IMR-90 (cell line): ENCODE measurements around the gene C1GALT1. TPM values are rescaled to one million over a fixed set of nuclear protein-coding genes. Genes with fewer than 3 reads are reported as not detected.

ENCODE experiments used
- ATAC-seq: fragments of 200-7000 bp; cut with Tn5 transposase; 2 replicates; pipeline ENCODE4 v1.9.1; 2020; ENCODE audit warnings: low read depth, mild to moderate bottlenecking, moderate library complexity
- BruUV-seq: library from RNA; stranded (reverse); fragments of 400-500 nt; replicated peaks from 2 replicates; lab custom pipeline; 2021; lab: Mats Ljungman, UMichigan
- CTCF ChIA-PET: fragments of 300-600 bp; formaldehyde crosslinking; extraction: SDS; loops from one replicate; lab custom pipeline; 2021; ENCODE audit warnings: antibody characterized with exemption; lab: Yijun Ruan, JAX
- POLR2A ChIA-PET: fragments of 300-600 bp; sonication (Branson Sonifier 250); formaldehyde crosslinking; loops from one replicate; lab custom pipeline; 2022; ENCODE audit warnings: antibody characterized with exemption; ENCODE audit not compliant: unreplicated experiment; lab: Charles Lee
- DNase-seq: peaks from one replicate; pipeline ENCODE4 v3.0.0; 2013
- H2AFZ ChIP-seq: replicated peaks from 2 replicates; pipeline ENCODE3; 2013; ENCODE audit warnings: low read length, mild to moderate bottlenecking; ENCODE audit not compliant: poor library complexity
- H2AK5ac ChIP-seq: 2 replicates; pipeline ENCODE4 v1.6.1; 2013; ENCODE audit warnings: low read depth, low read length, inconsistent platforms
- H2AK9ac ChIP-seq: replicated peaks from 2 replicates; pipeline ENCODE3; 2013; ENCODE audit warnings: mild to moderate bottlenecking, low read depth, low read length, moderate library complexity; ENCODE audit not compliant: poor library complexity
- H2BK120ac ChIP-seq: 2 replicates; pipeline ENCODE4 v1.6.1; 2013; ENCODE audit warnings: low read depth, low read length, inconsistent platforms
- H2BK15ac ChIP-seq: 3 replicates; pipeline ENCODE4 v1.6.1; 2013; ENCODE audit warnings: low read depth, low read length, inconsistent platforms
- H2BK20ac ChIP-seq: 2 replicates; pipeline ENCODE4 v1.6.1; 2013; ENCODE audit warnings: low read depth, mild to moderate bottlenecking, inconsistent platforms, low read length, moderate library complexity
- H2BK5ac ChIP-seq: 2 replicates; pipeline ENCODE4 v1.6.1; 2013; ENCODE audit warnings: mild to moderate bottlenecking, low read depth, low read length, inconsistent platforms; ENCODE audit not compliant: poor library complexity, severe bottlenecking
- H3K14ac ChIP-seq: replicated peaks from 2 replicates; pipeline ENCODE4 v1.6.1; 2013; ENCODE audit warnings: low read depth, low read length, inconsistent platforms
- H3K18ac ChIP-seq: 2 replicates; pipeline ENCODE4 v1.6.1; 2013; ENCODE audit warnings: low read depth, low read length, control low read depth
- H3K23ac ChIP-seq: 2 replicates; pipeline ENCODE4 v1.6.1; 2013; ENCODE audit warnings: low read depth, low read length, inconsistent platforms
- H3K27ac ChIP-seq: 2 replicates; pipeline ENCODE4 v1.5.1; 2013; ENCODE audit warnings: mild to moderate bottlenecking, control low read depth, low read length; ENCODE audit not compliant: insufficient read depth
- H3K27me3 ChIP-seq: 2 replicates; pipeline ENCODE4 v1.6.1; 2013; ENCODE audit warnings: low read length; ENCODE audit not compliant: control insufficient read depth, insufficient read depth
- H3K36me3 ChIP-seq: 2 replicates; pipeline ENCODE4 v1.6.1; 2013; ENCODE audit warnings: low read length, mixed read lengths; ENCODE audit not compliant: control insufficient read depth, insufficient read depth
- H3K4ac ChIP-seq: 2 replicates; pipeline ENCODE4 v1.6.1; 2013; ENCODE audit warnings: low read depth, low read length, inconsistent platforms
- H3K4me1 ChIP-seq: 2 replicates; pipeline ENCODE4 v1.6.1; 2013; ENCODE audit warnings: low read length, mixed read lengths; ENCODE audit not compliant: control insufficient read depth, insufficient read depth
- H3K4me2 ChIP-seq: 2 replicates; pipeline ENCODE4 v1.6.1; 2013; ENCODE audit warnings: low read depth, mild to moderate bottlenecking, control low read depth, low read length, moderate library complexity
- H3K4me3 ChIP-seq: 2 replicates; pipeline ENCODE4 v1.5.1; 2013; ENCODE audit warnings: low read depth, mild to moderate bottlenecking, control low read depth, low read length, moderate library complexity; ENCODE audit not compliant: insufficient read depth
- H3K56ac ChIP-seq: 2 replicates; pipeline ENCODE4 v1.6.1; 2013; ENCODE audit warnings: low read length, inconsistent platforms; ENCODE audit not compliant: insufficient read depth; ENCODE audit errors: extremely low read depth
- H3K79me1 ChIP-seq, 2 experiments: 2 replicates each; pipeline ENCODE4 v1.6.1; 2013; ENCODE audit warnings: low read length in 2 of 2, inconsistent platforms in 1 of 2, low read depth in 1 of 2
- H3K9ac ChIP-seq: 2 replicates; pipeline ENCODE4 v1.6.1; 2013; ENCODE audit warnings: low read depth, low read length, control low read depth
- H3K9me1 ChIP-seq: 2 replicates; pipeline ENCODE4 v1.6.1; 2013; ENCODE audit warnings: low read length, inconsistent platforms; ENCODE audit not compliant: insufficient read depth
- H3K9me3 ChIP-seq: 2 replicates; pipeline ENCODE4 v1.6.1; 2013; ENCODE audit warnings: low read length; ENCODE audit not compliant: control insufficient read depth, insufficient read depth
- H4K20me1 ChIP-seq: 2 replicates; pipeline ENCODE4 v1.6.1; 2013; ENCODE audit warnings: low read length, inconsistent platforms; ENCODE audit not compliant: insufficient read depth
- H4K5ac ChIP-seq: 2 replicates; pipeline ENCODE4 v1.6.1; 2013; ENCODE audit warnings: mild to moderate bottlenecking, low read depth, low read length, control low read depth
- H4K8ac ChIP-seq, 2 experiments: 2 replicates each; pipeline ENCODE4 v1.6.1; 2013; ENCODE audit warnings: low read depth in 2 of 2, low read length in 2 of 2, control low read depth in 1 of 2, inconsistent platforms in 1 of 2
- H4K91ac ChIP-seq: 2 replicates; pipeline ENCODE4 v1.6.1; 2013; ENCODE audit warnings: low read depth, low read length, inconsistent platforms; ENCODE audit not compliant: insufficient read depth
- BHLHE40 ChIP-seq: fragments of 150-350 bp; IDR thresholded peaks from 2 replicates; pipeline ENCODE4 v1.6.1; 2016; ENCODE audit warnings: mild to moderate bottlenecking, low read depth, low read length
- CEBPB ChIP-seq: IDR thresholded peaks from 2 replicates; pipeline ENCODE4 v1.6.1; 2012; ENCODE audit warnings: low read depth, low read length, improper control_type of control experiment
- CTCF ChIP-seq: conservative IDR thresholded peaks from 2 replicates; pipeline ENCODE4 v1.5.1; 2012; ENCODE audit warnings: mild to moderate bottlenecking, low read depth, low read length, improper control_type of control experiment
- ELK1 ChIP-seq: fragments of 150-350 bp; IDR thresholded peaks from 2 replicates; pipeline ENCODE4 v1.6.1; 2016; ENCODE audit warnings: low read depth, mild to moderate bottlenecking, low read length, moderate library complexity, borderline replicate concordance
- FOS ChIP-seq: fragments of 150-350 bp; IDR thresholded peaks from 2 replicates; pipeline ENCODE4 v1.6.1; 2016; ENCODE audit warnings: low read depth, low read length
- MAFK ChIP-seq: IDR thresholded peaks from 2 replicates; pipeline ENCODE4 v1.6.1; 2012; ENCODE audit warnings: low read depth, low read length, improper control_type of control experiment
- MAZ ChIP-seq: IDR thresholded peaks from 2 replicates; pipeline ENCODE4 v1.6.1; 2012; ENCODE audit warnings: low read depth, mild to moderate bottlenecking, low read length, improper control_type of control experiment, moderate library complexity, borderline replicate concordance
- MXI1 ChIP-seq: IDR thresholded peaks from 2 replicates; pipeline ENCODE4 v1.6.1; 2012; ENCODE audit warnings: low read depth, mild to moderate bottlenecking, low read length, moderate library complexity, borderline replicate concordance
- NFE2L2 ChIP-seq: fragments of 150-350 bp; IDR thresholded peaks from 2 replicates; pipeline ENCODE4 v1.6.1; 2016; ENCODE audit warnings: low read depth, mild to moderate bottlenecking, low read length
- POLR2A ChIP-seq: IDR thresholded peaks from 2 replicates; pipeline ENCODE4 v1.6.1; 2012; ENCODE audit warnings: mild to moderate bottlenecking, low read depth, low read length
- RCOR1 ChIP-seq: IDR thresholded peaks from 2 replicates; pipeline ENCODE4 v1.6.1; 2012; ENCODE audit warnings: mild to moderate bottlenecking, low read length, improper control_type of control experiment; ENCODE audit not compliant: insufficient replicate concordance
- RFX5 ChIP-seq: IDR thresholded peaks from 2 replicates; pipeline ENCODE4 v1.8.0; 2012; ENCODE audit warnings: low read depth, mild to moderate bottlenecking, low read length, moderate library complexity
- SMC3 ChIP-seq: fragments of 150-350 bp; IDR thresholded peaks from 2 replicates; pipeline ENCODE4 v1.6.1; 2016; ENCODE audit warnings: low read depth, mild to moderate bottlenecking, antibody characterized with exemption, low read length, moderate library complexity
- USF2 ChIP-seq: fragments of 150-350 bp; IDR thresholded peaks from 2 replicates; pipeline ENCODE4 v1.6.1; 2017; ENCODE audit warnings: mild to moderate bottlenecking, antibody characterized with exemption, low read length, low read depth
- WGBS, 2 experiments: methylation state at CpG; one replicate each; pipeline versions ENCODE4 v1.1.5 to v1.1.7; 2013; ENCODE audit warnings: missing lambda C conversion rate in 2 of 2; ENCODE audit not compliant: insufficient read length in 1 of 2; ENCODE audit errors: extremely low coverage in 2 of 2; 5-methylcytosine and 5-hydroxymethylcytosine counted together
- dilution Hi-C: fragments of 300-500 bp; cut with HindIII; formaldehyde crosslinking; loops from one replicate; pipeline ENCODE4 v1.14.3; 2018; ENCODE audit warnings: low sequenced_read_pairs; ENCODE audit not compliant: unreplicated experiment
- in situ Hi-C: fragments of 300-500 bp; cut with MboI; formaldehyde crosslinking; loops from 3 replicates; pipeline ENCODE4 v1.14.3; 2019; ENCODE audit warnings: low sequenced_read_pairs, inconsistent platforms, mixed read lengths
- intact Hi-C: fragments of 100-400 bp; cut with micrococcal nuclease; formaldehyde crosslinking; loops from 2 replicates; pipeline ENCODE4 v1.10.0; 2022
- polyA plus RNA-seq, 3 experiments: library from polyadenylated mRNA; depleted of rRNA; stranded (reverse); fragments of >200 nt; gene quantifications; 2 replicates each; pipeline ENCODE4 v1.2.3, GENCODE V29; 2012; ENCODE audit warnings: low replicate concordance in 1 of 3
- total RNA-seq: library from RNA; depleted of rRNA; stranded (reverse); fragments of >200 nt; gene quantifications from 2 replicates; pipeline ENCODE4 v1.2.3, GENCODE V29; 2012

Gene C1GALT1
- total and polyA plus RNA-seq, 2 of the 4 experiments (the other 2 are of a cell fraction), result 11.6 to 12.2 TPM

GRCh38 chr7:7165372-7165771 lies 17.0 kb upstream of the C1GALT1 start:
- no peaks in the 10 kb centered on the region for H3K27me3 ChIP-seq
- H2BK5ac ChIP-seq, result no peak overlapping the region
- H2BK15ac ChIP-seq, result no peak overlapping the region
- H2BK20ac ChIP-seq, result no peak overlapping the region
- TF ChIP-seq CEBPB (no peak), MAZ (no peak), BHLHE40 (no peak), FOS (no peak), RCOR1 (no peak), CTCF (no peak), RFX5 (no peak), MAFK (no peak), MXI1 (no peak), NFE2L2 (no peak), POLR2A (no peak), USF2 (no peak), ELK1 (no peak), SMC3 (no peak)
- no peak overlapping the region for H4K91ac ChIP-seq
- WGBS, 2 experiments, result no CpG with 5 or more reads among the region's 3 CpGs
- intact Hi-C loops, result no loop called here
- H4K5ac ChIP-seq, result no peak overlapping the region
- H2AFZ ChIP-seq, result no peak overlapping the region
- H2BK120ac ChIP-seq, result no peak overlapping the region
- in situ Hi-C loops, result no loop called here
- no peak overlapping the region for H2AK9ac ChIP-seq
- no peak overlapping the region for H3K27ac ChIP-seq
- dilution Hi-C loops, result no loop called here
- no peaks in the 10 kb centered on the region for H3K79me1 ChIP-seq
- ChIA-PET CTCF (interaction anchor here (0.6 kb wide), 1 partner anchor 272 kb away, joined by 3 read pairs; no protein-coding TSS in a partner anchor), POLR2A (no interaction called here)
- no peak overlapping the region for H3K4me2 ChIP-seq
- no peaks in the 10 kb centered on the region for H3K36me3 ChIP-seq
- no peak overlapping the region for H2AK5ac ChIP-seq
- ATAC-seq, result no peak
- H3K9me3 ChIP-seq, result no peaks in the 10 kb centered on the region
- no peak overlapping the region for H3K23ac ChIP-seq
- no peaks in the 10 kb centered on the region for H3K4me1 ChIP-seq
- H4K20me1 ChIP-seq, result no peaks in the 10 kb centered on the region
- BruUV-seq, result no TSS peak
- no peak overlapping the region for H3K56ac ChIP-seq
- H4K8ac ChIP-seq, result no peak overlapping the region
- H3K4ac ChIP-seq, result no peak overlapping the region
- no peak overlapping the region for H3K4me3 ChIP-seq
- no peak overlapping the region for H3K14ac ChIP-seq
- no peak overlapping the region for H3K18ac ChIP-seq
- H3K9me1 ChIP-seq, result no peaks in the 10 kb centered on the region
- no peak for DNase-seq
- H3K9ac ChIP-seq, result no peak overlapping the region
